Measurements from ENCODE around the gene NFATC4. TPM values are rescaled to one million over a fixed set of nuclear protein-coding genes. Genes with fewer than 3 reads are reported as not detected.
A peak's percentile ranks its signal among the peaks of the same experiment; 100 is the strongest.

The NFATC4 gene
- total RNA-seq, 1 donor from 2014 or later, result 37.0 TPM

DNA sequence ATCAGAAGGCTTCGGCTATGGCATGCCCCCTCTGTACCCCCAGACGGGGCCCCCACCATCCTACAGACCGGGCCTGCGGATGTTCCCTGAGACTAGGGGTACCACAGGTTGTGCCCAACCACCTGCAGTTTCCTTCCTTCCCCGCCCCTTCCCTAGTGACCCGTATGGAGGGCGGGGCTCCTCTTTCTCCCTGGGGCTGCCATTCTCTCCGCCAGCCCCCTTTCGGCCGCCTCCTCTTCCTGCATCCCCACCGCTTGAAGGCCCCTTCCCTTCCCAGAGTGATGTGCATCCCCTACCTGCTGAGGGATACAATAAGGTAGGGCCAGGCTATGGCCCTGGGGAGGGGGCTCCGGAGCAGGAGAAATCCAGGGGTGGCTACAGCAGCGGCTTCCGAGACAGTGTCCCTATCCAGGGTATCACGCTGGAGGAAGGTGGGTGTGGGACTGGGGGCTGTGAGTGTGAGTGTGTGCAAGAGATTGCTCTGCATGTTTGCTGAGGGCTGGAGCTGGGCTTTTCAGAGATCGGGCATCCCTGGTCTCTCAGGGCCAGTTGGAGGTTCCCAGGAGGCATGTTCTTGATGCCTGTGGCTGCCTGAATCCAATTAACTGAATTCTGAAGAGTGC is 8.6 kb downstream of the NFATC4 start:
- intact Hi-C loops (cut with DNase I), result no loop called here
- H3K27ac ChIP-seq, result no peak overlapping the region
- H3K4me3 ChIP-seq, result no peak overlapping the region
- ATAC-seq, result no peak
- no peaks in the 10 kb centered on the region for H3K9me3 ChIP-seq
- no peaks in the 10 kb centered on the region for H3K4me1 ChIP-seq
- DNase-seq, result no peak
- no peaks in the 10 kb centered on the region for H3K27me3 ChIP-seq (ENCODE audit: low read depth)
- H3K36me3 ChIP-seq, result peaks cover 6% of the 10 kb centered on the region
- no peak for TF ChIP-seq CTCF (IDR thresholded peaks at IDR 0.05)

GRCh38 chr14:24377126-24377525 is 9.1 kb downstream of the NFATC4 start:
- TF ChIP-seq CTCF (IDR thresholded peaks at IDR 0.05), result no peak
- ATAC-seq (no peak), DNase-seq (no peak)
- H3K36me3 ChIP-seq, result peaks cover 6% of the 10 kb centered on the region
- no peak overlapping the region for H3K4me3 ChIP-seq
- no peaks in the 10 kb centered on the region for H3K4me1 ChIP-seq
- no peak overlapping the region for H3K27ac ChIP-seq
- intact Hi-C loops (cut with DNase I), result no loop called here
- no peaks in the 10 kb centered on the region for H3K27me3 ChIP-seq (ENCODE audit: low read depth)
- no peaks in the 10 kb centered on the region for H3K9me3 ChIP-seq

GRCh38 chr14:24377657-24378056 is 9.7 kb downstream of the NFATC4 start:
- no peak overlapping the region for H3K4me3 ChIP-seq
- DNase-seq, result no peak
- H3K36me3 ChIP-seq, result peaks cover 6% of the 10 kb centered on the region
- TF ChIP-seq CTCF (IDR thresholded peaks at IDR 0.05), result no peak
- peak; percentile 33 to 57 for ATAC-seq
- no peaks in the 10 kb centered on the region for H3K4me1 ChIP-seq
- intact Hi-C loops (cut with DNase I), result no loop called here
- H3K27ac ChIP-seq, result no peak overlapping the region
- no peaks in the 10 kb centered on the region for H3K9me3 ChIP-seq
- no peaks in the 10 kb centered on the region for H3K27me3 ChIP-seq (ENCODE audit: low read depth)

DNA sequence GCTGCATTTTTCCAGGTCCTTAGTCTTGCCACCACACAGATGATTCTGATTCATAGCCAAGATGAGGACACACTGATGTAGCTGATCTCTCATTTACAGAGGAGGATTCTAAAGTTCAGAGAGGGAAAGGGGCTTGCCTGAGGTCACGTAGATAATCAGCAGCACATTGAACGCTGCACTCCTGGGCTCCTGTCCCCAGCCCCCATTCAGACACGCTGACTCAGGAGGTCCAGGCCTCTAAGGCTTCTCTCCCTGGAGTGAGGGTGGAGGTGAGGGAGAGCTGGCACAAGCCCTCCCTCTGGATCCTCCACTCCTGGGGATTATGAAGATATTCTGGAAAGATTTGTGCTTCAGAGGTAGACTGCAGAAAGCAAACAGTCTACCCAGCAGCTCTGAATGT is 10.3 kb downstream of the NFATC4 start:
- Histone ChIP-seq H3K36me3 (peaks cover 6% of the 10 kb centered on the region), H3K27me3 (ENCODE audit: low read depth) (no peaks in the 10 kb centered on the region), H3K27ac (no peak overlapping the region), H3K4me1 (no peaks in the 10 kb centered on the region), H3K4me3 (no peak overlapping the region), H3K9me3 (no peaks in the 10 kb centered on the region)
- no peak for TF ChIP-seq CTCF (IDR thresholded peaks at IDR 0.05)
- intact Hi-C loops (cut with DNase I), result no loop called here
- ATAC-seq (no peak), DNase-seq (no peak)

DNA sequence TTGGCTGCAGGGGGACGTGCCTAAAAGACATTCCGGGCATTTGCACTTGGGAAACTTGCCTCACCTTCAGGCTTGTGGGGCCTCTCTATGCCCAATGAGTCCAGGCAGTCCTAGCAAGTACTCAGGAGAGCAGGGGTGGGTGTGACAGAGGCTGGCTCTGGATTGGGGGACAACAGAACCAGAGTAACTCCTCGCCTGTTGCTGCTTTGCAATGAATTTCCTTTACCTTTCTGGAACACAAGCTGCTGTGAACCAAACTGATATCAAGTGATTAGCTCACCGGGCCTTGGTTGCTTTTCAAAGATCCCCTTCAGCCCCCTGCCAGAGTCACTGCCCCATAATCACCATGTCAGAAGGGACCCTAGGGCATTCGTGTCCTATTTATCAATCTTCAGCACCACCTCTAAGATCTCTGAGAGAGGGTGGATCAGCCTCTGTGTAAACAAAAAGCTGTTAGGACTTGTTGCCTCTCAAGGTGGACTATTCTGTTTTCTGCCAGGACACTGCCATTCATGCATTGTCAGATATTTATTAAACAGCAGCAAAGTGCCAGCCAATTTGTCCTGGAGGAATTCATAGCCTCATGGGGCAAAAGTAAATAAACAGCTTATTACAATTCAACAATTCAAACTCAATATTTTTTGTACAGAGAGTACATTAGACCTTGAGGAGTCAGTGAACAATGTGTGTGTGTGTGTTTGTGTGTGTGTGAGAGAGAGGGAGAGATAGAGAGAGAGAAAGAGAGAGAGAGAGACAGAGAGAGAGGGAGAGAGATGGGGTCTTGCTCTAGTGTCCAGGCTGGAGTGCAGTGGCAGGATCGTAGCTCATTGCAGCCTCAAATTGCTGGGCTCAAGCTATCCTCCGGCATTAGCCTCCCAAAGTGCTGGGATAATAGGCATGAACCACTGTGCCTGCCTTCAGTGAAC is 11.3 kb downstream of the NFATC4 start:
- no peak overlapping the region for H3K27ac ChIP-seq
- no peak for ATAC-seq

More for the DNA sequence above, 11.3 kb downstream of the NFATC4 start:
- TF ChIP-seq CTCF (IDR thresholded peaks at IDR 0.05), result no peak
- no peaks in the 10 kb centered on the region for H3K9me3 ChIP-seq
- intact Hi-C loops (cut with DNase I), result no loop called here
- no peaks in the 10 kb centered on the region for H3K4me1 ChIP-seq
- H3K4me3 ChIP-seq, result no peak overlapping the region
- no peak for DNase-seq
- no peaks in the 10 kb centered on the region for H3K36me3 ChIP-seq
- H3K27me3 ChIP-seq (ENCODE audit: low read depth), result no peaks in the 10 kb centered on the region

Measured in lower lobe of right lung (tissue), 2 donors.